ENCODE results near the gene CLSTN2. TPM values are rescaled to one million over a fixed set of nuclear protein-coding genes. Genes with fewer than 3 reads are reported as not detected.

CLSTN2 gene
- total RNA-seq, 1 experiment from 2014 or later = 0.68 TPM

GRCh38 chr3:140073278-140074045 lies 138.5 kb downstream of the CLSTN2 start:
- no peak overlapping the region for H3K27ac ChIP-seq (ENCODE audit: insufficient read length, low read depth, low read length)
- no peak overlapping the region for H3K14ac ChIP-seq (ENCODE audit: insufficient read depth, low read length)
- no peaks in the 10 kb centered on the region for H3K27me3 ChIP-seq (ENCODE audit: insufficient read depth, low read length)
- TF ChIP-seq CTCF (conservative IDR thresholded peaks at IDR 0.05) = no peak
- Mint-ChIP-seq H3K27ac (no peak overlapping the region), H3K36me3 (ENCODE audit: insufficient read depth in 1 of 3, low read depth in 3 of 3) (no peaks in the 10 kb centered on the region), H3K9me3 (no peaks in the 10 kb centered on the region), H3K4me1 (peaks cover 7% of the 10 kb centered on the region in 2 experiments), H3K4me3 (no peak overlapping the region), H3K27me3 (ENCODE audit: low read depth) (no peaks in the 10 kb centered on the region)
- H2BK20ac ChIP-seq (ENCODE audit: low read depth, low read length, poor library complexity, severe bottlenecking) = no peak overlapping the region
- H3T11ph ChIP-seq (ENCODE audit: low read length) = no peak overlapping the region
- no peak overlapping the region for H4K5ac ChIP-seq (ENCODE audit: insufficient read length, low read depth, low read length)
- no peaks in the 10 kb centered on the region for H3K23me2 ChIP-seq (ENCODE audit: insufficient read length, low read depth, low read length, poor library complexity, severe bottlenecking)
- H3K4me1 ChIP-seq (ENCODE audit: insufficient read depth, low read length) = no peaks in the 10 kb centered on the region
- no peak overlapping the region for H2BK12ac ChIP-seq (ENCODE audit: insufficient read length, low read depth, low read length)
- H3K9me3 ChIP-seq (ENCODE audit: control insufficient read depth, low read depth, low read length) = no peaks in the 10 kb centered on the region
- no peak overlapping the region for H4K8ac ChIP-seq (replicated peaks; ENCODE audit: insufficient read length, low read depth, low read length)
- no peak for DNase-seq
- H2BK5ac ChIP-seq (ENCODE audit: insufficient read length, low read length) = no peak overlapping the region
- no peak overlapping the region for H4K91ac ChIP-seq (ENCODE audit: insufficient read length, low read depth, low read length)
- H2AK5ac ChIP-seq (ENCODE audit: insufficient read length, low read length) = no peak overlapping the region
- H2BK15ac ChIP-seq (ENCODE audit: low read depth, low read length) = no peak overlapping the region
- no peaks in the 10 kb centered on the region for H3K79me2 ChIP-seq (ENCODE audit: insufficient read depth, low read length)
- H3K79me1 ChIP-seq (ENCODE audit: insufficient read depth, low read depth, low read length, poor library complexity, severe bottlenecking) = no peaks in the 10 kb centered on the region
- no peak overlapping the region for H3K18ac ChIP-seq (ENCODE audit: insufficient read length, low read depth, low read length)
- no peak overlapping the region for H3K4me2 ChIP-seq (ENCODE audit: insufficient read depth, insufficient read length, low read length)
- no peak overlapping the region for H3K23ac ChIP-seq (ENCODE audit: insufficient read length, low read depth, low read length)
- H4K20me1 ChIP-seq (ENCODE audit: control insufficient read depth, insufficient read depth, insufficient read length) = no peaks in the 10 kb centered on the region
- H3K56ac ChIP-seq (ENCODE audit: insufficient read length, low read depth, low read length) = no peak overlapping the region
- H3K4ac ChIP-seq (ENCODE audit: low read depth, low read length) = no peak overlapping the region
- no peak overlapping the region for H3K9ac ChIP-seq (ENCODE audit: extremely low read depth, insufficient read length, low read length)
- H2BK120ac ChIP-seq (ENCODE audit: low read depth, low read length, poor library complexity, severe bottlenecking) = no peak overlapping the region
- no peak overlapping the region for H2AFZ ChIP-seq (ENCODE audit: low read length)
- no CpG with 5 or more reads among the region's 3 CpGs for WGBS (ENCODE audit: extremely low coverage, insufficient read length, low lambda C conversion rate)

Measured in H9 (cell line).